Right cardiac atrium (tissue), 5 donors: ENCODE results near the gene PLXDC2. TPM values are rescaled to one million over a fixed set of nuclear protein-coding genes. Genes with fewer than 3 reads are reported as not detected.

Experiments
- ATAC-seq, 2 donors: fragments of 200-7000 bp; cut with Tn5 transposase; one replicate each; pipeline versions ENCODE4 v1.8.0 to v1.9.1; 2020; ENCODE audit warnings: moderate library complexity in 2 of 2, mild to moderate bottlenecking in 1 of 2
- DNase-seq, 3 donors: peaks; one replicate each; pipeline ENCODE4 v3.0.0-alpha.2; 2020
- H3K27ac ChIP-seq: one replicate; pipeline ENCODE4 v1.5.1; 2013; ENCODE audit warnings: mild to moderate bottlenecking, low read length, control low read depth, moderate library complexity
- H3K27me3 ChIP-seq: one replicate; pipeline ENCODE4 v1.6.1; 2013; ENCODE audit not compliant: control insufficient read depth, insufficient read depth
- H3K4me1 ChIP-seq: one replicate; pipeline ENCODE4 v1.6.1; 2013; ENCODE audit warnings: low read length; ENCODE audit not compliant: control insufficient read depth, insufficient read depth
- H3K4me3 ChIP-seq: one replicate; pipeline ENCODE4 v1.5.1; 2013; ENCODE audit warnings: low read length, control low read depth
- H3K9me3 ChIP-seq: one replicate; pipeline ENCODE4 v1.6.1; 2013; ENCODE audit warnings: low read length; ENCODE audit not compliant: control insufficient read depth
- WGBS: extraction: QIAGEN DNeasy Blood & Tissue Kit; methylation state at CpG from one replicate; pipeline ENCODE4 v1.1.7; 2013; 5-methylcytosine and 5-hydroxymethylcytosine counted together
- intact Hi-C, 4 donors: fragments of 100-400 bp; cut with DNase I; formaldehyde crosslinking; loops; one replicate each; pipeline versions ENCODE4 v1.11.0 to v1.14.0; 2022 to 2023
- polyA plus RNA-seq: library from polyadenylated mRNA; stranded (reverse); fragments of 200-250 nt; gene quantifications from one replicate; pipeline ENCODE4 v1.2.3, GENCODE V29; 2013
- total RNA-seq, 4 donors: library from RNA; stranded (reverse); fragmentation: NEBNext Ultra II Directional; extraction: Animal tissue kit (Norgen Biotek cat#: 25700); gene quantifications; one replicate each; pipeline ENCODE4 v1.2.1, GENCODE V29; 2021
- donor health status: healthy with polysubstance abuse.
- donor health status: DM: no; HTN: yes; CAD: no.
- donor health status: DM: no; HTN: no; CAD: no.
- donor health status: DM: no; HTN: yes; CAD: no; lungs with severe emphysema.
- donor health status: DM: yes; HTN: yes; CAD: no.

Gene PLXDC2
- total and polyA plus RNA-seq, 5 donors, result 5.5 to 37.4 (median 26.9) TPM

DNA sequence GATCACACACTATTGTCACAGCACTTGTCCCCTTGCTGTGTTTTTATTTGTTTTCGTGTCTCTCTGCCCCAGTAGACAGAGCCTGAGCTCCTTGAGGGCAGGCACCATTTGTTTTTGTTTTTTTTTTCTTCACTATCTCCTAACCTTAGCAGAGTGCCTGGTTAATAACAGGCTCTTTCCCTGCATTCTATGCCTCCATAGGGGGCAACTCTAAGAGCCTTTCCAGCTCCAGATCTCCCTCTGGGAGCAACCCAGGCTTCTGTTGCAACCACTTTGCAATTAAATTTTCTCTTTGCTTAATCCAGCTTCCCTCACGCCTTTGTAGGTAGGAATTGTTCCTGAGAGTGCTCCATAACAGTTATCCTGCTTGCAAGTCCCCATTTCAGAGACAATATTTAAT lies 148.4 kb downstream of the PLXDC2 start:
- no peak for DNase-seq
- H3K27ac ChIP-seq, result no peak overlapping the region
- intact Hi-C loops, result no loop called here
- peaks cover 5% of the 10 kb centered on the region for H3K4me1 ChIP-seq
- no peak for ATAC-seq
- no peak overlapping the region for H3K4me3 ChIP-seq
- no peaks in the 10 kb centered on the region for H3K9me3 ChIP-seq
- H3K27me3 ChIP-seq, result no peaks in the 10 kb centered on the region
- 83% methylated on average over 2 of the region's 2 CpGs for WGBS

DNA sequence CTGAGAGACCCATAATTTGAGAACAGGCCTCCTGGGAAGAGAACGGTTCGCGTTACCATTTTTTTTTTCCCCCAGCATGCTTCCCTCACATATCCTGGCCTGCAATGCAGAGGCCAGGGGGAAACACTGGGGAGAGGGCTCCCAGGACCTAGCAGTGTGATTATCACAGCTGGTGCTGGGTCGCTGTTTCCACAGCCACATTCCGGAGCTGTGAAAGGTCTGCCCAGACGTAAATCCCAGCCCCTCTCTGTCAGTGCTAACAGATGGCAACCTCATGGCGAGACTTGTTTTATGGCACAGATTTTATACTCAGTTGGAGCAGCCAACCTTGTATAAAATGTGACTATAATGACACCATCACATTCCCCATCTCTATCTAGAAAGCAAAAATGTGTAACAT lies 150.5 kb downstream of the PLXDC2 start:
- peak in 1 of 2 donors; percentile 31 for ATAC-seq
- Histone ChIP-seq H3K27me3 (no peaks in the 10 kb centered on the region), H3K9me3 (no peaks in the 10 kb centered on the region), H3K4me1 (peaks cover 6% of the 10 kb centered on the region), H3K27ac (no peak overlapping the region), H3K4me3 (no peak overlapping the region)
- peak in 1 of 3 donors; percentile 39 for DNase-seq
- intact Hi-C loops, result no loop called here
- 64% methylated on average over 7 of the region's 7 CpGs for WGBS

DNA sequence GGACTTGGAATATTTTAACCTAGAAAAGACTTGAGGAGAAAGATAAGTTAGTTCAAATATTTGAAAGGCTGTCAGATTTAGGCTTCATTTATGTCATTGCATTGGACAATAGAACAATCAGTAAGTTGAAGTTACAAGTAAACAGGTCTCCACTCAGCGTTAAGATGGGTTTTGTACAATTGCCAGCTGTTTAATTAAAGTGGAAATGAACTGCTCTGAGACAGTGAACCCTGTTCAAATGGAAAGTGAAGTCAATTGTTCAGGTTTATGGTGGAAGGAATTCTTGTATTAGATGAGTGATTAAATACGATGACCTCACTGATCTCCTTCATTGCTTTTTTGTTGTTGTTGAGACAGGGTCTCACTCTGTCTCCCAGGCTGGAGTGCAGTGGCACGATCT lies 151.7 kb downstream of the PLXDC2 start:
- ATAC-seq (no peak), DNase-seq (no peak)
- Histone ChIP-seq H3K4me1 (peaks cover 8% of the 10 kb centered on the region), H3K27me3 (no peaks in the 10 kb centered on the region), H3K4me3 (no peak overlapping the region), H3K27ac (no peak overlapping the region), H3K9me3 (no peaks in the 10 kb centered on the region)
- WGBS, result 73% methylated on average over 3 of the region's 3 CpGs
- intact Hi-C loops, result no loop called here

DNA sequence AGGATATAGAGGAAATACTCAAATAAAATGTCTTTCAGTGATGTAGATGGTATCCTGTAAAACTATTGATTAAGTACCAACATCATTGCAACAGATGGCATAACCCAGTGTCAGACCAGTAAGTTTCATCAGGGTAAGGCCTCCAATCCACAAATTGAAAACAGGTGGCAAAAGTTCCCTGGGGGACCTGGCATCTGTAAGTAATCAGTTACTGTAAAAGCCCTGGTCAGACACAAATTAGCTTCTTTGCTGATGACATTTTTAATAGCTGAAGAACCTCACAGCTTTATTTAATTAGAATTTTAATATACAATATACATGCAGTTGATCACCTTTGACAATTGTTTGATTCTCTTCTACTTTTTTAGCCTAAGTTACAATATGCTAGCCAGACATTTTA lies 152.5 kb downstream of the PLXDC2 start:
- no peaks in the 10 kb centered on the region for H3K9me3 ChIP-seq
- no peak overlapping the region for H3K4me3 ChIP-seq
- intact Hi-C loops, result no loop called here
- H3K27me3 ChIP-seq, result no peaks in the 10 kb centered on the region
- H3K27ac ChIP-seq, result no peak overlapping the region
- ATAC-seq (no peak), DNase-seq (no peak)
- H3K4me1 ChIP-seq, result peaks cover 8% of the 10 kb centered on the region

DNA sequence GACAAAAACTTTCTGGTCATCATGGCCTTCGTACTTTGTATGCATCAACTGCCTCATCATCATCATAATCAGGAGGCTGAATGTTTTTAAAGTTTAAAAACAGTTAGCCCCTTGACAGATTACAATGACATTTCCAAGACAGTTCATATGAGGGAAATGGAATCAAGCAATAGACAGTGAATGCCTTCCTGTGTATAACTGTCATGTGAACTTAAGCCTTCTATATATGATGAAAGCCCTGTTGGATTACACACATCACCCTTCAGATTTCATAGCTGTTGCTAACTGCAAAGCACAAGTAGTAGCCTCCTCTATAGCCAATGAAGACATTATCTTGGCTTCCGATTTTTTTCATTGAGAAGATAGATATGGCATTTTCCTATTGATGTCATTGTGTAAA lies 154.0 kb downstream of the PLXDC2 start:
- Histone ChIP-seq H3K27me3 (no peaks in the 10 kb centered on the region), H3K9me3 (no peaks in the 10 kb centered on the region), H3K4me1 (peaks cover 4% of the 10 kb centered on the region), H3K27ac (no peak overlapping the region), H3K4me3 (no peak overlapping the region)
- 76% methylated on average over 2 of the region's 2 CpGs for WGBS
- no peak for DNase-seq
- intact Hi-C loops, result no loop called here
- ATAC-seq, result no peak

DNA sequence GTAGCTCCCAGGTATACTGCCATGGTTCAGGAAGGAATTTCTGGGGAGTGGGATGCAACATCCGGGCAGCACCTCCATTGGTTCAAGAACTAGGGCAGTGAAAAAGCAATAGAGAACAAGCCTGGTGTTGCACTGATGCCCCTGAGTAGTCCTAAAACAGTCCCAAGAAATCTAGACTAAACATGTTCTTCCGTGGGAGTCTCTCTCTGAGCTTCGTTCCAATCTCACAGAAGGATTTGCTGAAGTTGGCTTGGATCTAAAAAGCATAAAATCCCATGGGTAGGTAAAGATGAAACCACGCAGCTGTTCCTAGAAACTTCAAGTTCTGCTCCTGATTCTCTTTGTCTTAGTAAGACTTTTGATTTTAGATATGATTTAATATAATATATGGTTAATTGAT lies 154.5 kb downstream of the PLXDC2 start:
- 54% methylated on average over 4 of the region's 4 CpGs for WGBS
- no peaks in the 10 kb centered on the region for H3K9me3 ChIP-seq
- ATAC-seq (peak; percentile 57 to 76), DNase-seq (no peak)
- no peaks in the 10 kb centered on the region for H3K27me3 ChIP-seq
- H3K4me1 ChIP-seq, result peaks cover 4% of the 10 kb centered on the region
- H3K27ac ChIP-seq, result no peak overlapping the region
- intact Hi-C loops, result no loop called here
- H3K4me3 ChIP-seq, result no peak overlapping the region

DNA sequence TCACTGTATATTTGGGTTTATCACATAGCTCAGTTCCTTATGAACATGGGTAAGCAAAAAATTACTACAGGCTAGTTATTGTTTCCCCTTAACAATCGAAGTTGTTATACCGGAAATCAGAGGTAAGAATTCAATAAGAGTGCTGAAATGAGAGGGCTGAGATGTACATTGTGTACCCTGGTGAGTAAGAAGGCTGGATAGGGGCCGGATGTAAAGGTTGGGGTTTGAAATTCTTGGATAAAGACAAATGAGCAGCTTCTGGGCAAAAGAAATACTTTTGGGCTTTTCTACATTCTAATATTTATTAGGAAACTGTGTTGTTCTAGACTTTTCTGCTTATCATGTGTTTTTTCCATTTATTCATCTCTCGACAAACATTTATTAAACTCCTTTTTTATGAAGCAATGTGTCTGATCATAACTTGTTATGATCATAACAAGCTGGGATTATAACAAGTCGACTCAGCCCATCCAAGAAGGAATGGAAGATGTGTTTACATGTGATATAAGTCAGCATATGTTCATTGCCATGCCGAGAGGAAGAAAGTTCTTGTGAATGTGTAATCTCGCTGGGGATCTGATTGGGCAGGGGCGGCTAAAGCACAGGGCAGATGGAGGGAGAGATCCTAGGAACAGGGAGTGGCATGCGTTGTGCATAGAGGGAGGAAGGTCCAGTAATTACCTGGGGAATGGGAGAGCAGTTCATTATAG lies 155.3 kb downstream of the PLXDC2 start:
- peak in 1 of 2 donors; percentile 39 for ATAC-seq
- H3K27me3 ChIP-seq, result no peaks in the 10 kb centered on the region
- WGBS, result 64% methylated on average over 9 of the region's 9 CpGs
- intact Hi-C loops, result no loop called here
- no peaks in the 10 kb centered on the region for H3K9me3 ChIP-seq
- H3K27ac ChIP-seq, result peak overlapping the region; percentile 58
- H3K4me1 ChIP-seq, result peaks cover 4% of the 10 kb centered on the region
- H3K4me3 ChIP-seq, result no peak overlapping the region
- no peak for DNase-seq

DNA sequence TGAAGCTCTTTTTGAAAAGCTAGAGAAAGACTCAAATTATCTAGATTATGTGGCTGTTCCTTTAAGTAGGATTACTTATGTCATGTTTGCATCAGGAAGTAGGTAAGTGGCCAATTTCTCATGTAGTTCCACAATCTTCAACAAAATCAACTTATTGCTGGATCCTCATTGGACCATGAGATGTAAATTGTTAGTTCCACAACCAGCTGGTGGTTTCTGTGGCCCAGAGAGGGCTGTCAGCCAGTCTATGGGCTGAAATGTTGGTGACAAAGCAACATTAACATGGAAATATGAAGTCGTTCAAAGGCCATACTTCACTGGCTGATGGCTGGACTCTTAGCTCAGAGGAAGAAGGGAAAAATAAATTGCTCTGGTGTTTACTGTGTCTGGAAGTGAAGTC lies 157.9 kb downstream of the PLXDC2 start:
- ATAC-seq, result no peak
- no peak overlapping the region for H3K27ac ChIP-seq
- peaks cover 4% of the 10 kb centered on the region for H3K4me1 ChIP-seq
- 45% methylated on average over 1 of the region's 1 CpG for WGBS
- no peaks in the 10 kb centered on the region for H3K27me3 ChIP-seq
- no peaks in the 10 kb centered on the region for H3K9me3 ChIP-seq
- no peak overlapping the region for H3K4me3 ChIP-seq
- intact Hi-C loops, result no loop called here
- no peak for DNase-seq

DNA sequence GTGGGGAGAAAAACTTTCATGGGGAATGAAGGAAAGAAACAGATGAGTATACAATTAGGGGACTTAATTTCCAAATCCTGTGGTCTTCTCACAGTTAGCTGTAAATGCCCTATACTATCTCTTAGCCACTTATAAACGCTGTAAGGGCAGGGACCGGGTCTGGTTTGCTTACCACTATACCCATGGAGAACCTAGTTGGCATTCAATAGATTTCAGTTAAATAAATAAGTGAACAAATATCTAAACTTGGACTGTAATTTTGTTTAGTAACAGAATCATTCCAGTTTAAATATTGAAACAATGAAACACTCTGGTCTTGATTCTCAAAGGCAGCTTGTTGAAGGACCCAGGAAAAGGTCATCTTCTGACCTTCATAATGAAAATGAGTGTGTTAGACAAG lies 158.3 kb downstream of the PLXDC2 start:
- DNase-seq, result no peak
- ATAC-seq, result no peak
- WGBS, result 88% methylated on average over 2 of the region's 2 CpGs
- H3K9me3 ChIP-seq, result no peaks in the 10 kb centered on the region
- no peak overlapping the region for H3K4me3 ChIP-seq
- H3K27ac ChIP-seq, result no peak overlapping the region
- no peaks in the 10 kb centered on the region for H3K27me3 ChIP-seq
- peaks cover 4% of the 10 kb centered on the region for H3K4me1 ChIP-seq
- intact Hi-C loops, result no loop called here

DNA sequence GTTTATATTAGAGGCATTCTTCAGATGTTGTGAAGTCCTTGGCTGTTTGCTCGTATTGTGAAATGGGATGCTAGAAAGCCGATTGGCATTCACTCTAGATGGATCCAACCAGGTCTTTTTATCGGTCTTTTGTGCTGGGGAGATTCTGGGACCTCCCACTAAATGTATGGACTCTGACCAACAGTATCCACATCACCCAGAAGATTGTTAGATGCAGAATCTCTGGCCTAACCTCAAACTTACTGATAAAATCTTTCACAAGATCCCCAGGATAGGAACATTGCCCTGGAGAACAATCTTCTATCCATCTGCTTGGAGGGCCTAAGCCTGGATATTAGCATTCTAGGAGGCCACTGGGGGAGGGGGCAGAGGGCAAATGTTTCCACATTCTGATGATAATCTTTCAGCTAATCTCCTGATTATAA lies 160.9 kb downstream of the PLXDC2 start:
- no peak for DNase-seq
- no peaks in the 10 kb centered on the region for H3K4me1 ChIP-seq
- H3K4me3 ChIP-seq, result no peak overlapping the region
- WGBS, result 94% methylated on average over 3 of the region's 3 CpGs
- H3K27ac ChIP-seq, result no peak overlapping the region
- no peaks in the 10 kb centered on the region for H3K27me3 ChIP-seq
- ATAC-seq, result no peak
- H3K9me3 ChIP-seq, result no peaks in the 10 kb centered on the region
- intact Hi-C loops, result no loop called here

DNA sequence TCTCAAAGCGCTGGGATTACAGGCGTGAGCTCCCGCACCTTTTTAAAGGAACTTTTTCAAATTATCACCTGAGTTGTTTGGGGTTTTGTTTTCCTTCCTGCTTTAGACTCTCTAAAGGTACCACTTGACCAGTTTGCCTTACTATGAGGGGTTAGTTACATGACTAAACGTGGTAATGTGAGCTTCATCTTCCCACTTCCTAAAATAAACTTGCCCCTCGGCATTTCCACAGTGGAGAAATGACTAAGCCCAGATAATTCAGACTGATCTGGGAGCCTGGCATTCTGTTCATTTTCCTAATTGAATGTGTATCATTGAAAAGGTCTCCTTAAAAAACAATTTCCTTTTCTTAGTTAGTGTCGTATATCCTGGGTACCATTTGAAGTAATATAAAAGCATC lies 163.4 kb downstream of the PLXDC2 start:
- 79% methylated on average over 6 of the region's 6 CpGs for WGBS
- no peak for ATAC-seq

More for the DNA sequence above, 163.4 kb downstream of the PLXDC2 start:
- Histone ChIP-seq H3K9me3 (no peaks in the 10 kb centered on the region), H3K4me3 (no peak overlapping the region), H3K27me3 (no peaks in the 10 kb centered on the region), H3K27ac (no peak overlapping the region), H3K4me1 (peaks cover 3% of the 10 kb centered on the region)
- intact Hi-C loops, result no loop called here
- no peak for DNase-seq
